Parathyroid adenoma (tissue), 2 donors: Measurements from ENCODE around the gene OR2B2.

Experiments
- H2AFZ ChIP-seq: fragments of 300-600 bp; sonication (generic); one replicate; pipeline ENCODE4 v1.7.0; 2017; ENCODE audit warnings: antibody characterized with exemption, mild to moderate bottlenecking
- H3K27ac ChIP-seq: fragments of 300-600 bp; sonication (generic); one replicate; pipeline ENCODE4 v1.7.0; 2017
- H3K27me3 ChIP-seq: fragments of 300-600 bp; sonication (generic); one replicate; pipeline ENCODE4 v1.7.0; 2017; ENCODE audit warnings: low read length; ENCODE audit not compliant: control insufficient read depth, insufficient read depth
- H3K36me3 ChIP-seq: fragments of 300-600 bp; sonication (generic); one replicate; pipeline ENCODE4 v1.7.0; 2017; ENCODE audit warnings: low read length; ENCODE audit not compliant: control insufficient read depth, insufficient read depth
- H3K4me1 ChIP-seq: fragments of 300-600 bp; sonication (generic); one replicate; pipeline ENCODE4 v1.7.0; 2017; ENCODE audit warnings: control low read depth
- H3K4me2 ChIP-seq: fragments of 300-600 bp; sonication (generic); one replicate; pipeline ENCODE4 v1.7.0; 2017; ENCODE audit warnings: low read length
- H3K4me3 ChIP-seq: fragments of 300-600 bp; sonication (generic); one replicate; pipeline ENCODE4 v1.7.0; 2017; ENCODE audit warnings: low read depth, low read length
- H3K79me2 ChIP-seq: fragments of 300-600 bp; sonication (generic); one replicate; pipeline ENCODE4 v1.7.0; 2017; ENCODE audit warnings: control low read depth
- H3K9ac ChIP-seq: fragments of 300-600 bp; sonication (generic); one replicate; pipeline ENCODE4 v1.7.0; 2017; ENCODE audit warnings: mild to moderate bottlenecking
- H3K9me3 ChIP-seq: fragments of 300-600 bp; sonication (generic); one replicate; pipeline ENCODE4 v1.7.0; 2017; ENCODE audit warnings: low read length; ENCODE audit not compliant: control insufficient read depth
- TF ChIP-seq, protein P1 (sequence below): fragments of 300-600 bp; sonication (generic); IDR thresholded peaks from one replicate; pipeline ENCODE4 v1.7.0; 2017; ENCODE audit warnings: antibody characterized with exemption, mild to moderate bottlenecking
- donor health status: primary hyperparathyroidism.

The OR2B2 gene

GRCh38 chr6:27882624-27883023 is 29.6 kb downstream of the OR2B2 start:
- TF ChIP-seq, protein P1, sequence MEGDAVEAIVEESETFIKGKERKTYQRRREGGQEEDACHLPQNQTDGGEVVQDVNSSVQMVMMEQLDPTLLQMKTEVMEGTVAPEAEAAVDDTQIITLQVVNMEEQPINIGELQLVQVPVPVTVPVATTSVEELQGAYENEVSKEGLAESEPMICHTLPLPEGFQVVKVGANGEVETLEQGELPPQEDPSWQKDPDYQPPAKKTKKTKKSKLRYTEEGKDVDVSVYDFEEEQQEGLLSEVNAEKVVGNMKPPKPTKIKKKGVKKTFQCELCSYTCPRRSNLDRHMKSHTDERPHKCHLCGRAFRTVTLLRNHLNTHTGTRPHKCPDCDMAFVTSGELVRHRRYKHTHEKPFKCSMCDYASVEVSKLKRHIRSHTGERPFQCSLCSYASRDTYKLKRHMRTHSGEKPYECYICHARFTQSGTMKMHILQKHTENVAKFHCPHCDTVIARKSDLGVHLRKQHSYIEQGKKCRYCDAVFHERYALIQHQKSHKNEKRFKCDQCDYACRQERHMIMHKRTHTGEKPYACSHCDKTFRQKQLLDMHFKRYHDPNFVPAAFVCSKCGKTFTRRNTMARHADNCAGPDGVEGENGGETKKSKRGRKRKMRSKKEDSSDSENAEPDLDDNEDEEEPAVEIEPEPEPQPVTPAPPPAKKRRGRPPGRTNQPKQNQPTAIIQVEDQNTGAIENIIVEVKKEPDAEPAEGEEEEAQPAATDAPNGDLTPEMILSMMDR, result no peak
- Histone ChIP-seq H3K9me3 (no peaks in the 10 kb centered on the region), H3K4me1 (no peaks in the 10 kb centered on the region), H3K4me2 (no peak overlapping the region), H3K79me2 (no peaks in the 10 kb centered on the region), H3K27me3 (no peaks in the 10 kb centered on the region), H3K36me3 (no peaks in the 10 kb centered on the region), H3K27ac (no peak overlapping the region), H3K4me3 (no peak overlapping the region), H2AFZ (no peak overlapping the region), H3K9ac (no peak overlapping the region)

GRCh38 chr6:27879837-27880236 is 32.4 kb downstream of the OR2B2 start:
- H3K27ac ChIP-seq, result no peak overlapping the region
- no peaks in the 10 kb centered on the region for H3K79me2 ChIP-seq
- no peaks in the 10 kb centered on the region for H3K9me3 ChIP-seq
- H3K4me3 ChIP-seq, result no peak overlapping the region
- no peak overlapping the region for H2AFZ ChIP-seq
- TF ChIP-seq, protein P1, result no peak
- no peaks in the 10 kb centered on the region for H3K36me3 ChIP-seq
- H3K4me1 ChIP-seq, result no peaks in the 10 kb centered on the region
- no peak overlapping the region for H3K4me2 ChIP-seq
- no peaks in the 10 kb centered on the region for H3K27me3 ChIP-seq
- H3K9ac ChIP-seq, result no peak overlapping the region

DNA sequence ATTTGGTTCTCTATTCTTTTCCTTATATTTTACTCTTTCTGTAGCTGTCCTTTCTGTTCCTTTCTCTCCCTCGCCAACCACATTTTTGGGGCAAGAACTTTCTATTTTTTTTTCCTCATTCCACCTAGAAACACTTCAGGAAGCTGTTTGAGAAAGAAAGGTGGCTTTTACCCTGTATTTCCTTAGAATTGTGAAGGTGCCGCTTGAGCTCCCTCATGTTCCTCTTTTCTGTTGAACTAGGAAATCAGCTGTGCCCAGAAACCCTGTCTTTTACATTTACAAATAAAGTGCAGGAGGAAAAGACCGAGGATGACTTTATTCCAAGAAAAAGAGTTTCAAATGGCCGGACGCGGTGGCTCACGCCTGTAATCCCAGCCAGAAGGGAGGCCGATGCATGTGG is 38.2 kb downstream of the OR2B2 start:
- Histone ChIP-seq H3K27ac (no peak overlapping the region), H3K9ac (no peak overlapping the region)

GRCh38 chr6:27873021-27873940 is 38.9 kb downstream of the OR2B2 start:
- no peaks in the 10 kb centered on the region for H3K79me2 ChIP-seq
- peak overlapping the region; percentile 75 for H3K4me2 ChIP-seq
- H3K9ac ChIP-seq, result no peak overlapping the region
- H3K36me3 ChIP-seq, result no peaks in the 10 kb centered on the region
- peak overlapping the region; percentile 52 for H2AFZ ChIP-seq
- no peaks in the 10 kb centered on the region for H3K9me3 ChIP-seq
- H3K27me3 ChIP-seq, result no peaks in the 10 kb centered on the region
- TF ChIP-seq, protein P1, result no peak
- H3K27ac ChIP-seq, result no peak overlapping the region
- no peaks in the 10 kb centered on the region for H3K4me1 ChIP-seq
- H3K4me3 ChIP-seq, result peak overlapping the region; percentile 76

More for the DNA sequence above, 38.2 kb downstream of the OR2B2 start:
- H3K36me3 ChIP-seq, result no peaks in the 10 kb centered on the region
- H3K4me2 ChIP-seq, result no peak overlapping the region
- H3K27me3 ChIP-seq, result no peaks in the 10 kb centered on the region
- TF ChIP-seq, protein P1, result no peak
- H2AFZ ChIP-seq, result no peak overlapping the region
- no peak overlapping the region for H3K4me3 ChIP-seq
- no peaks in the 10 kb centered on the region for H3K9me3 ChIP-seq
- no peaks in the 10 kb centered on the region for H3K4me1 ChIP-seq
- H3K79me2 ChIP-seq, result no peaks in the 10 kb centered on the region
